Measurements from ENCODE around the gene TAF3.

- no peak for TF ChIP-seq POLR2AphosphoS5 (IDR thresholded peaks at IDR 0.05; ENCODE audit: low read depth, low read length)
- TF ChIP-seq POLR2A (IDR thresholded peaks at IDR 0.05; ENCODE audit: low read depth, low read length): no peak
- no peak for TF ChIP-seq TAF1 (IDR thresholded peaks at IDR 0.05; ENCODE audit: low read depth, low read length)
These were observed 130.2 kb downstream of the TAF3 start for GRCh38 chr10:7948371-7949000.
